HepG2 (cell line): ENCODE measurements around the gene BCAS1. TPM values are rescaled to one million over a fixed set of nuclear protein-coding genes. Genes with fewer than 3 reads are reported as not detected.

ENCODE experiments used
- ARNTL ChIP-seq: sonication (generic); formaldehyde crosslinking; IDR thresholded peaks from 2 replicates; pipeline ENCODE4 v1.4.0; 2020; ENCODE audit warnings: mild to moderate bottlenecking, missing genetic modification reagents
- CBX1 ChIP-seq: IDR thresholded peaks from one replicate; pipeline ENCODE4 v1.6.1; 2016; ENCODE audit warnings: antibody characterized with exemption, low read depth
- EEA1 ChIP-seq: sonication (generic); formaldehyde crosslinking; IDR thresholded peaks from 2 replicates; pipeline ENCODE4 v1.5.1; 2020; ENCODE audit warnings: mild to moderate bottlenecking, missing genetic modification reagents, borderline replicate concordance
- FOXO1 ChIP-seq: sonication (generic); formaldehyde crosslinking; IDR thresholded peaks from 2 replicates; pipeline ENCODE4 v1.4.0; 2020; ENCODE audit warnings: missing genetic modification reagents
- HIVEP1 ChIP-seq: sonication (generic); formaldehyde crosslinking; IDR thresholded peaks from 2 replicates; pipeline ENCODE4 v1.4.0; 2020; ENCODE audit warnings: mild to moderate bottlenecking, missing genetic modification reagents
- MEF2D ChIP-seq: sonication (generic); formaldehyde crosslinking; IDR thresholded peaks from 2 replicates; pipeline ENCODE4 v1.5.1; 2020; ENCODE audit warnings: mild to moderate bottlenecking, missing genetic modification reagents
- MEIS1 ChIP-seq: sonication (generic); formaldehyde crosslinking; IDR thresholded peaks from 2 replicates; pipeline ENCODE4 v1.9.0; 2021; ENCODE audit warnings: mild to moderate bottlenecking, missing genetic modification reagents, moderate library complexity, borderline replicate concordance
- NR2F6 ChIP-seq, 2 experiments: IDR thresholded peaks; 2 replicates each; pipeline ENCODE4 v1.6.1; 2016; ENCODE audit warnings: antibody characterized with exemption in 1 of 2, mild to moderate bottlenecking in 1 of 2
- PBX2 ChIP-seq: IDR thresholded peaks from 2 replicates; pipeline ENCODE4 v1.6.1; 2016; ENCODE audit warnings: control low read depth
- PITX1 ChIP-seq: sonication (generic); formaldehyde crosslinking; IDR thresholded peaks from 2 replicates; pipeline ENCODE4 v1.5.1; 2020; ENCODE audit warnings: mild to moderate bottlenecking, missing genetic modification reagents
- STAT5B ChIP-seq: sonication (generic); formaldehyde crosslinking; IDR thresholded peaks from 2 replicates; pipeline ENCODE4 v1.4.0; 2020; ENCODE audit warnings: missing genetic modification reagents
- TCF7 ChIP-seq: sonication (generic); IDR thresholded peaks from 2 replicates; pipeline ENCODE4 v1.6.1; 2016; ENCODE audit warnings: antibody characterized with exemption, low read depth
- ZNF33B ChIP-seq: sonication (generic); formaldehyde crosslinking; IDR thresholded peaks from 2 replicates; pipeline ENCODE4 v1.5.1; 2020; ENCODE audit warnings: mild to moderate bottlenecking, missing genetic modification reagents
- ZNF460 ChIP-seq: sonication (generic); formaldehyde crosslinking; IDR thresholded peaks from 2 replicates; pipeline ENCODE4 v1.5.1; 2020; ENCODE audit warnings: missing genetic modification reagents, mild to moderate bottlenecking, borderline replicate concordance
- ZNF598 ChIP-seq: sonication (generic); formaldehyde crosslinking; IDR thresholded peaks from 2 replicates; pipeline ENCODE4 v1.5.1; 2020; ENCODE audit warnings: mild to moderate bottlenecking, missing genetic modification reagents, borderline replicate concordance
- ZNF644 ChIP-seq: IDR thresholded peaks from 2 replicates; pipeline ENCODE4 v1.6.1; 2016; ENCODE audit warnings: low read depth
- ZNF761 ChIP-seq: sonication (generic); formaldehyde crosslinking; conservative IDR thresholded peaks from 2 replicates; pipeline ENCODE4 v1.4.0; 2020; ENCODE audit warnings: mild to moderate bottlenecking, missing genetic modification reagents
- polyA plus RNA-seq, 8 experiments: library from polyadenylated mRNA; depleted of rRNA in 3 of 8; stranded (reverse) in 7 of 8; unstranded in 1 of 8; fragments of >200 nt; fragmentation: Illumina TruSeq in 4 of 8; extraction: Trizol in 4 of 8; gene quantifications; 2 replicates each; pipeline versions ENCODE4 v1.2.1 to v1.2.3, GENCODE V29; 2011 to 2016; ENCODE audit warnings: low read depth in 4 of 8, missing spikeins in 1 of 8, mixed read lengths in 1 of 8; ENCODE audit not compliant: insufficient read depth in 1 of 8
- total RNA-seq, 5 experiments: library from RNA; depleted of rRNA; stranded (reverse); fragments of >200 nt; fragmentation: Illumina TruSeq; extraction: Trizol; gene quantifications; 2 replicates each; pipeline ENCODE4 v1.2.3, GENCODE V29; 2016; ENCODE audit warnings: low read depth in 1 of 5
- TF ChIP-seq, protein P1 (sequence below): sonication (generic); formaldehyde crosslinking; IDR thresholded peaks from 2 replicates; pipeline ENCODE4 v1.5.0; 2020; ENCODE audit warnings: missing genetic modification reagents, mild to moderate bottlenecking, borderline replicate concordance
- TF ChIP-seq, protein P2 (sequence below): sonication (generic); formaldehyde crosslinking; IDR thresholded peaks from 2 replicates; pipeline ENCODE4 v1.9.0; 2021; ENCODE audit warnings: mild to moderate bottlenecking, missing genetic modification reagents
- TF ChIP-seq, protein P3 (sequence below): sonication (generic); formaldehyde crosslinking; IDR thresholded peaks from 2 replicates; pipeline ENCODE4 v1.8.1; 2023; ENCODE audit warnings: missing genetic modification reagents, inconsistent platforms, borderline replicate concordance

The BCAS1 gene
- total and polyA plus RNA-seq, 2 of the 13 experiments (the other 11 are each of a cell fraction or from before 2014, with no cell fraction given), result 0.55 to 0.91 TPM

GRCh38 chr20:54103762-54104600 lies 33.6 kb upstream of the BCAS1 start (continued):
- TF ChIP-seq TCF7, result peak; percentile 78
- TF ChIP-seq, protein P1, sequence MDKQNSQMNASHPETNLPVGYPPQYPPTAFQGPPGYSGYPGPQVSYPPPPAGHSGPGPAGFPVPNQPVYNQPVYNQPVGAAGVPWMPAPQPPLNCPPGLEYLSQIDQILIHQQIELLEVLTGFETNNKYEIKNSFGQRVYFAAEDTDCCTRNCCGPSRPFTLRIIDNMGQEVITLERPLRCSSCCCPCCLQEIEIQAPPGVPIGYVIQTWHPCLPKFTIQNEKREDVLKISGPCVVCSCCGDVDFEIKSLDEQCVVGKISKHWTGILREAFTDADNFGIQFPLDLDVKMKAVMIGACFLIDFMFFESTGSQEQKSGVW (CRISPR knock-in tag), result no peak
- TF ChIP-seq MEF2D, result peak; percentile 96; the same call in 1 of the 2 replicates
- peak; percentile 99 for TF ChIP-seq NR2F6 (IDR thresholded peaks at IDR 0.05)
- peak; percentile 100 for TF ChIP-seq NR2F6 (CRISPR knock-in tag; IDR thresholded peaks at IDR 0.05)
- peak; percentile 96 for TF ChIP-seq ARNTL (CRISPR knock-in tag)
- TF ChIP-seq ZNF33B (CRISPR knock-in tag), result no peak; the same call in 1 of the 2 replicates
- peak; percentile 69 for TF ChIP-seq PBX2 (CRISPR knock-in tag)
- TF ChIP-seq ZNF460, result peak; percentile 45; the same call in 1 of the 2 replicates
- peak; percentile 63; the same call in 1 of the 2 replicates for TF ChIP-seq MEIS1 (CRISPR knock-in tag)
- TF ChIP-seq CBX1, result peak; percentile 92
- TF ChIP-seq STAT5B, result peak; percentile 90; the same call in 1 of the 2 replicates
- TF ChIP-seq HIVEP1 (CRISPR knock-in tag), result peak; percentile 96
- TF ChIP-seq, protein P2, sequence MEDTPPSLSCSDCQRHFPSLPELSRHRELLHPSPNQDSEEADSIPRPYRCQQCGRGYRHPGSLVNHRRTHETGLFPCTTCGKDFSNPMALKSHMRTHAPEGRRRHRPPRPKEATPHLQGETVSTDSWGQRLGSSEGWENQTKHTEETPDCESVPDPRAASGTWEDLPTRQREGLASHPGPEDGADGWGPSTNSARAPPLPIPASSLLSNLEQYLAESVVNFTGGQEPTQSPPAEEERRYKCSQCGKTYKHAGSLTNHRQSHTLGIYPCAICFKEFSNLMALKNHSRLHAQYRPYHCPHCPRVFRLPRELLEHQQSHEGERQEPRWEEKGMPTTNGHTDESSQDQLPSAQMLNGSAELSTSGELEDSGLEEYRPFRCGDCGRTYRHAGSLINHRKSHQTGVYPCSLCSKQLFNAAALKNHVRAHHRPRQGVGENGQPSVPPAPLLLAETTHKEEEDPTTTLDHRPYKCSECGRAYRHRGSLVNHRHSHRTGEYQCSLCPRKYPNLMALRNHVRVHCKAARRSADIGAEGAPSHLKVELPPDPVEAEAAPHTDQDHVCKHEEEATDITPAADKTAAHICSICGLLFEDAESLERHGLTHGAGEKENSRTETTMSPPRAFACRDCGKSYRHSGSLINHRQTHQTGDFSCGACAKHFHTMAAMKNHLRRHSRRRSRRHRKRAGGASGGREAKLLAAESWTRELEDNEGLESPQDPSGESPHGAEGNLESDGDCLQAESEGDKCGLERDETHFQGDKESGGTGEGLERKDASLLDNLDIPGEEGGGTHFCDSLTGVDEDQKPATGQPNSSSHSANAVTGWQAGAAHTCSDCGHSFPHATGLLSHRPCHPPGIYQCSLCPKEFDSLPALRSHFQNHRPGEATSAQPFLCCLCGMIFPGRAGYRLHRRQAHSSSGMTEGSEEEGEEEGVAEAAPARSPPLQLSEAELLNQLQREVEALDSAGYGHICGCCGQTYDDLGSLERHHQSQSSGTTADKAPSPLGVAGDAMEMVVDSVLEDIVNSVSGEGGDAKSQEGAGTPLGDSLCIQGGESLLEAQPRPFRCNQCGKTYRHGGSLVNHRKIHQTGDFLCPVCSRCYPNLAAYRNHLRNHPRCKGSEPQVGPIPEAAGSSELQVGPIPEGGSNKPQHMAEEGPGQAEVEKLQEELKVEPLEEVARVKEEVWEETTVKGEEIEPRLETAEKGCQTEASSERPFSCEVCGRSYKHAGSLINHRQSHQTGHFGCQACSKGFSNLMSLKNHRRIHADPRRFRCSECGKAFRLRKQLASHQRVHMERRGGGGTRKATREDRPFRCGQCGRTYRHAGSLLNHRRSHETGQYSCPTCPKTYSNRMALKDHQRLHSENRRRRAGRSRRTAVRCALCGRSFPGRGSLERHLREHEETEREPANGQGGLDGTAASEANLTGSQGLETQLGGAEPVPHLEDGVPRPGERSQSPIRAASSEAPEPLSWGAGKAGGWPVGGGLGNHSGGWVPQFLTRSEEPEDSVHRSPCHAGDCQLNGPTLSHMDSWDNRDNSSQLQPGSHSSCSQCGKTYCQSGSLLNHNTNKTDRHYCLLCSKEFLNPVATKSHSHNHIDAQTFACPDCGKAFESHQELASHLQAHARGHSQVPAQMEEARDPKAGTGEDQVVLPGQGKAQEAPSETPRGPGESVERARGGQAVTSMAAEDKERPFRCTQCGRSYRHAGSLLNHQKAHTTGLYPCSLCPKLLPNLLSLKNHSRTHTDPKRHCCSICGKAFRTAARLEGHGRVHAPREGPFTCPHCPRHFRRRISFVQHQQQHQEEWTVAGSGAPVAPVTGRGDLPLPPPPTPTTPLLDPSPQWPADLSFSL (CRISPR knock-in tag), result peak; percentile 65; the same call in 1 of the 2 replicates
- peak; percentile 99 for TF ChIP-seq ZNF644 (CRISPR knock-in tag)
- no peak for TF ChIP-seq ZNF598 (CRISPR knock-in tag)
- TF ChIP-seq, protein P3, sequence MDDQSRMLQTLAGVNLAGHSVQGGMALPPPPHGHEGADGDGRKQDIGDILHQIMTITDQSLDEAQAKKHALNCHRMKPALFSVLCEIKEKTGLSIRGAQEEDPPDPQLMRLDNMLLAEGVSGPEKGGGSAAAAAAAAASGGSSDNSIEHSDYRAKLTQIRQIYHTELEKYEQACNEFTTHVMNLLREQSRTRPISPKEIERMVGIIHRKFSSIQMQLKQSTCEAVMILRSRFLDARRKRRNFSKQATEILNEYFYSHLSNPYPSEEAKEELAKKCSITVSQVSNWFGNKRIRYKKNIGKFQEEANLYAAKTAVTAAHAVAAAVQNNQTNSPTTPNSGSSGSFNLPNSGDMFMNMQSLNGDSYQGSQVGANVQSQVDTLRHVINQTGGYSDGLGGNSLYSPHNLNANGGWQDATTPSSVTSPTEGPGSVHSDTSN (CRISPR knock-in tag), result no peak
- TF ChIP-seq EEA1 (CRISPR knock-in tag), result no peak
- peak; percentile 97 for TF ChIP-seq PITX1 (CRISPR knock-in tag)
- peak; percentile 100 for TF ChIP-seq FOXO1 (CRISPR knock-in tag)
- TF ChIP-seq ZNF761, result no peak
